ENCODE results near the gene PTPRS. TPM values are rescaled to one million over a fixed set of nuclear protein-coding genes. Genes with fewer than 3 reads are reported as not detected.
"Not testable (repeated sequence)": the region's sequence is repeated elsewhere in the genome, so short reads cannot be mapped to it uniquely, and the experiment has no call there.

Gene PTPRS
- polyA plus RNA-seq, result 10 to 100 TPM in 2 of 4 donors, 1 to 10 TPM in 1, under 1 TPM in 1; under 0.01 to 12.5 (median 6.6) TPM
- long read RNA-seq, donor 1, result 0 reads
- long read RNA-seq, donor 2, result 0 reads
- long read RNA-seq, donor 3, partial matches to known transcripts, result 0 of 1 reads
- long read RNA-seq, donor 3, other reads (novel, unspliced or antisense), result 0 of 1 reads
- long read RNA-seq, donor 4, result 0 reads
- long read RNA-seq, donor 5, result 0 reads
- long read RNA-seq, donor 6, result 0 reads
- long read RNA-seq, donor 7, partial matches to known transcripts, result 0 of 1 reads
- long read RNA-seq, donor 7, other reads (novel, unspliced or antisense), result 0 of 1 reads
- long read RNA-seq, donor 8, partial matches to known transcripts, result 7 of 7 reads
- long read RNA-seq, donor 8, other reads (novel, unspliced or antisense), result 0 of 7 reads
- long read RNA-seq, donor 9, result 0 reads
- long read RNA-seq, donor 10, result 0 reads

- H3K4me3 ChIP-seq (ENCODE audit: low read depth in 1 of 3, low read length in 3 of 3), result peak within 1 kb of the TSS; percentile 10 to 51 (median 29)
- 5 to 13% (median 12%) methylated on average over 41 to 81 of the region's 81 CpGs for WGBS, 3 donors
Observed at GRCh38 chr19:5340637-5341447, at the start of gene PTPRS. PTPRS (minus strand) TSS chr19:5340812; CDS start chr19:5286140, 54,672 bp downstream.

GRCh38 chr19:5389353-5389752 is 48.7 kb upstream of the PTPRS start:
- H3K4me3 ChIP-seq (ENCODE audit: low read depth in 1 of 3, low read length in 3 of 3), result no peak overlapping the region
- no peaks in the 10 kb centered on the region for H3K36me3 ChIP-seq (ENCODE audit: control insufficient read depth in 3 of 3, insufficient read depth in 2 of 3, low read depth in 1 of 3, low read length in 3 of 3)
- DNase-seq, result no peak
- peaks cover 0 to 9% (median 4%) of the 10 kb centered on the region in 3 donors for H3K27me3 ChIP-seq (ENCODE audit: control insufficient read depth in 3 of 3, insufficient read depth in 3 of 3, low read length in 3 of 3)
- no peaks in the 10 kb centered on the region for H3K9me3 ChIP-seq (ENCODE audit: control insufficient read depth in 2 of 2, insufficient read depth in 1 of 2, low read depth in 1 of 2, low read length in 1 of 2)
- H3K27ac ChIP-seq (ENCODE audit: low read depth in 1 of 3, low read length in 2 of 3), result no peak overlapping the region
- 84 to 88% (median 86%) methylated on average over 6 of the region's 6 CpGs for WGBS, 3 donors
- no peak for FAIRE-seq
- no peaks in the 10 kb centered on the region for H3K4me1 ChIP-seq (ENCODE audit: control insufficient read depth in 3 of 3, insufficient read depth in 2 of 3, low read depth in 1 of 3, low read length in 2 of 3)

More at GRCh38 chr19:5340637-5341447, at the start of gene PTPRS:
- no peaks in the 10 kb centered on the region for H3K36me3 ChIP-seq (ENCODE audit: control insufficient read depth in 3 of 3, insufficient read depth in 2 of 3, low read depth in 1 of 3, low read length in 3 of 3)
- peaks cover 0 to 7% (median 0%) of the 10 kb centered on the region in 3 donors for H3K4me1 ChIP-seq (ENCODE audit: control insufficient read depth in 3 of 3, insufficient read depth in 2 of 3, low read depth in 1 of 3, low read length in 2 of 3)
- FAIRE-seq (no peak), DNase-seq (peak; percentile 13 to 81)
- H3K27ac ChIP-seq (ENCODE audit: low read depth in 1 of 3, low read length in 2 of 3), result no peak within 1 kb of the TSS
- peaks cover 9 to 47% (median 12%) of the 10 kb centered on the region in 3 donors for H3K27me3 ChIP-seq (ENCODE audit: control insufficient read depth in 3 of 3, insufficient read depth in 3 of 3, low read length in 3 of 3)
- no peaks in the 10 kb centered on the region for H3K9me3 ChIP-seq (ENCODE audit: control insufficient read depth in 2 of 2, insufficient read depth in 1 of 2, low read depth in 1 of 2, low read length in 1 of 2)

- no peak overlapping the region for H3K4me3 ChIP-seq (ENCODE audit: low read depth in 1 of 3, low read length in 3 of 3)
- DNase-seq (no peak), FAIRE-seq (no peak)
- H3K4me1 ChIP-seq (ENCODE audit: control insufficient read depth in 3 of 3, insufficient read depth in 2 of 3, low read depth in 1 of 3, low read length in 2 of 3), result no peaks in the 10 kb centered on the region
- H3K36me3 ChIP-seq (ENCODE audit: control insufficient read depth in 3 of 3, insufficient read depth in 2 of 3, low read depth in 1 of 3, low read length in 3 of 3), result no peaks in the 10 kb centered on the region
- H3K27ac ChIP-seq (ENCODE audit: low read depth in 1 of 3, low read length in 2 of 3), result no peak overlapping the region
- H3K9me3 ChIP-seq (ENCODE audit: control insufficient read depth in 2 of 2, insufficient read depth in 1 of 2, low read depth in 1 of 2, low read length in 1 of 2), result peaks cover 0 to 4% of the 10 kb centered on the region in 2 donors
- WGBS, 3 donors, result 89 to 100% (median 95%) methylated on average over 1 of the region's 1 CpG
- peaks cover 0 to 4% (median under 1%) of the 10 kb centered on the region in 3 donors for H3K27me3 ChIP-seq (ENCODE audit: control insufficient read depth in 3 of 3, insufficient read depth in 3 of 3, low read length in 3 of 3)
Observed at GRCh38 chr19:5387472-5387871, 46.9 kb upstream of the PTPRS start.

- Histone ChIP-seq H3K27me3 (ENCODE audit: control insufficient read depth in 3 of 3, insufficient read depth in 3 of 3, low read length in 3 of 3) (no peaks in the 10 kb centered on the region), H3K36me3 (ENCODE audit: control insufficient read depth in 3 of 3, insufficient read depth in 2 of 3, low read depth in 1 of 3, low read length in 3 of 3) (no peaks in the 10 kb centered on the region), H3K4me1 (ENCODE audit: control insufficient read depth in 3 of 3, insufficient read depth in 2 of 3, low read depth in 1 of 3, low read length in 2 of 3) (no peaks in the 10 kb centered on the region), H3K27ac (ENCODE audit: low read depth in 1 of 3, low read length in 2 of 3) (no peak overlapping the region), H3K9me3 (ENCODE audit: control insufficient read depth in 2 of 2, insufficient read depth in 1 of 2, low read depth in 1 of 2, low read length in 1 of 2) (peaks cover 0 to 10% of the 10 kb centered on the region in 2 donors), H3K4me3 (ENCODE audit: low read depth in 1 of 3, low read length in 3 of 3) (no peak overlapping the region)
- 74 to 90% (median 78%) methylated on average over 16 of the region's 16 CpGs for WGBS, 3 donors
- FAIRE-seq (no peak), DNase-seq (no peak)
Observed at GRCh38 chr19:5386841-5387240, 46.2 kb upstream of the PTPRS start.

GRCh38 chr19:5381197-5381596 is 40.6 kb upstream of the PTPRS start:
- not testable (repeated sequence) for H3K36me3 ChIP-seq (ENCODE audit: control insufficient read depth in 3 of 3, insufficient read depth in 2 of 3, low read depth in 1 of 3, low read length in 3 of 3); H3K4me1 ChIP-seq (ENCODE audit: control insufficient read depth in 3 of 3, insufficient read depth in 2 of 3, low read depth in 1 of 3, low read length in 2 of 3); H3K27me3 ChIP-seq (ENCODE audit: control insufficient read depth in 3 of 3, insufficient read depth in 3 of 3, low read length in 3 of 3); H3K27ac ChIP-seq (ENCODE audit: low read depth in 1 of 3, low read length in 2 of 3); DNase-seq; FAIRE-seq; H3K4me3 ChIP-seq (ENCODE audit: low read depth in 1 of 3, low read length in 3 of 3)
- 93 to 94% (median 94%) methylated on average over 6 of the region's 6 CpGs for WGBS, 3 donors
- H3K9me3 ChIP-seq (ENCODE audit: control insufficient read depth in 2 of 2, insufficient read depth in 1 of 2, low read depth in 1 of 2, low read length in 1 of 2), result peaks cover 0 to 23% of the 10 kb centered on the region in 2 donors

GRCh38 chr19:5380215-5380919 is 39.8 kb upstream of the PTPRS start:
- DNase-seq (no peak), FAIRE-seq (no peak)
- 86 to 94% (median 89%) methylated on average over 9 of the region's 9 CpGs for whole genome bisulfite sequencing, 3 donors
- peaks cover 0 to 23% of the 10 kb centered on the region in 2 donors for H3K9me3 ChIP-seq (ENCODE audit: control insufficient read depth in 2 of 2, insufficient read depth in 1 of 2, low read depth in 1 of 2, low read length in 1 of 2)
- no peaks in the 10 kb centered on the region for H3K36me3 ChIP-seq (ENCODE audit: control insufficient read depth in 3 of 3, insufficient read depth in 2 of 3, low read depth in 1 of 3, low read length in 3 of 3)
- no peaks in the 10 kb centered on the region for H3K27me3 ChIP-seq (ENCODE audit: control insufficient read depth in 3 of 3, insufficient read depth in 3 of 3, low read length in 3 of 3)
- H3K27ac ChIP-seq (ENCODE audit: low read depth in 1 of 3, low read length in 2 of 3), result no peak overlapping the region
- H3K4me1 ChIP-seq (ENCODE audit: control insufficient read depth in 3 of 3, insufficient read depth in 2 of 3, low read depth in 1 of 3, low read length in 2 of 3), result no peaks in the 10 kb centered on the region
- no peak overlapping the region for H3K4me3 ChIP-seq (ENCODE audit: low read depth in 1 of 3, low read length in 3 of 3)

- FAIRE-seq, result no peak
- H3K4me3 ChIP-seq (ENCODE audit: low read depth in 1 of 3, low read length in 3 of 3), result no peak overlapping the region
- 88 to 92% (median 88%) methylated on average over 4 of the region's 4 CpGs for WGBS, 3 donors
- no peak overlapping the region for H3K27ac ChIP-seq (ENCODE audit: low read depth in 1 of 3, low read length in 2 of 3)
- H3K36me3 ChIP-seq (ENCODE audit: control insufficient read depth in 3 of 3, insufficient read depth in 2 of 3, low read depth in 1 of 3, low read length in 3 of 3), result no peaks in the 10 kb centered on the region
- no peak for DNase-seq
- H3K9me3 ChIP-seq (ENCODE audit: control insufficient read depth in 2 of 2, insufficient read depth in 1 of 2, low read depth in 1 of 2, low read length in 1 of 2), result peaks cover 0 to 14% of the 10 kb centered on the region in 2 donors
- H3K4me1 ChIP-seq (ENCODE audit: control insufficient read depth in 3 of 3, insufficient read depth in 2 of 3, low read depth in 1 of 3, low read length in 2 of 3), result no peaks in the 10 kb centered on the region
- no peaks in the 10 kb centered on the region for H3K27me3 ChIP-seq (ENCODE audit: control insufficient read depth in 3 of 3, insufficient read depth in 3 of 3, low read length in 3 of 3)
Observed at GRCh38 chr19:5376928-5377327, 36.3 kb upstream of the PTPRS start.
